GM12878 (cell line): ENCODE data around the gene RPLP2. TPM values are rescaled to one million over a fixed set of nuclear protein-coding genes. Genes with fewer than 3 reads are reported as not detected.

Experiments used
- ATAC-seq: fragments of 200-7000 bp; cut with Tn5 transposase; 3 replicates; pipeline ENCODE4 v1.9.1; 2020; ENCODE audit warnings: mild to moderate bottlenecking, moderate library complexity
- BruUV-seq: library from RNA; stranded (reverse); fragments of 400-500 nt; replicated peaks from 2 replicates; lab custom pipeline; 2021; lab: Mats Ljungman, UMichigan
- CTCF ChIA-PET: fragments of 300-600 bp; sonication (Branson Sonifier 250); formaldehyde crosslinking; extraction: SDS; loops from one replicate; lab custom pipeline; 2021; ENCODE audit warnings: inconsistent platforms; lab: Yijun Ruan, JAX
- POLR2A ChIA-PET: fragments of 350-600 bp; formaldehyde crosslinking; extraction: SDS; loops from one replicate; lab custom pipeline; 2021; ENCODE audit warnings: inconsistent platforms; lab: Charles Lee
- RAD21 ChIA-PET: fragments of 300-600 bp; sonication (Branson Sonifier 250); formaldehyde crosslinking; loops from one replicate; lab custom pipeline; 2023; ENCODE audit warnings: antibody characterized with exemption; ENCODE audit not compliant: unreplicated experiment; lab: Charles Lee
- SMC1A ChIA-PET: fragments of 300-600 bp; sonication (Branson Sonifier 250); formaldehyde crosslinking; loops from one replicate; lab custom pipeline; 2023; ENCODE audit not compliant: unreplicated experiment, uncharacterized antibody; lab: Charles Lee
- DNase-seq: peaks from one replicate; pipeline ENCODE4 v3.0.0-alpha.2; 2011; ENCODE audit warnings: low read depth, low spot score
- FAIRE-seq: peaks from 3 replicates; lab custom pipeline; 2011; peaks lifted over from hg19 to GRCh38; lab: Jason Lieb, UNC
- H2AFZ ChIP-seq: 2 replicates; pipeline ENCODE4 v1.6.0; 2011; ENCODE audit warnings: low read depth, low read length, control low read depth; ENCODE audit not compliant: control insufficient read depth
- H3K27ac ChIP-seq: 2 replicates; pipeline ENCODE4 v1.5.1; 2011; ENCODE audit warnings: control low read depth; ENCODE audit not compliant: control insufficient read depth, insufficient read depth
- H3K27me3 ChIP-seq, 2 experiments: replicated peaks in 1 of 2; 2 replicates each; pipeline versions ENCODE4 v1.6.0 to v1.6.1; 2011; ENCODE audit warnings: low read length in 1 of 2; ENCODE audit not compliant: control insufficient read depth in 2 of 2, insufficient read depth in 2 of 2
- H3K36me3 ChIP-seq, 2 experiments: 2 replicates each; pipeline ENCODE4 v1.5.1; 2011; ENCODE audit warnings: low read length in 1 of 2; ENCODE audit not compliant: control insufficient read depth in 2 of 2, insufficient read depth in 2 of 2
- H3K4me1 ChIP-seq: 2 replicates; pipeline ENCODE4 v1.6.1; 2011; ENCODE audit warnings: mild to moderate bottlenecking, low read length, moderate library complexity, mixed read lengths; ENCODE audit not compliant: control insufficient read depth, insufficient read depth
- H3K4me2 ChIP-seq: 2 replicates; pipeline ENCODE4 v1.6.0; 2011; ENCODE audit warnings: control low read depth; ENCODE audit not compliant: control insufficient read depth, insufficient read depth
- H3K4me3 ChIP-seq: fragments of 200-600 bp; sonication (generic); 2 replicates; pipeline ENCODE4 v1.5.1; 2016
- H3K79me2 ChIP-seq: 2 replicates; pipeline ENCODE4 v1.6.0; 2011; ENCODE audit warnings: low read length; ENCODE audit not compliant: control insufficient read depth, insufficient read depth
- H3K9ac ChIP-seq: 2 replicates; pipeline ENCODE4 v1.8.0; 2011; ENCODE audit warnings: low read length, control low read depth, mixed read lengths; ENCODE audit not compliant: control insufficient read depth, insufficient read depth
- H3K9me3 ChIP-seq: replicated peaks from 3 replicates; pipeline ENCODE4 v1.5.1; 2011; ENCODE audit warnings: mild to moderate bottlenecking, low read length; ENCODE audit not compliant: control insufficient read depth, insufficient read depth
- H4K20me1 ChIP-seq: 2 replicates; pipeline ENCODE4 v1.6.0; 2011; ENCODE audit not compliant: control insufficient read depth, insufficient read depth
- BHLHE40 ChIP-seq, 2 experiments: fragments of 450-650 bp in 1 of 2; IDR thresholded peaks; 2 replicates each; pipeline ENCODE4 v1.6.1; 2011 to 2017; ENCODE audit warnings: low read depth in 2 of 2, borderline replicate concordance in 1 of 2, improper control_type of control experiment in 1 of 2, low read length in 1 of 2, mild to moderate bottlenecking in 1 of 2
- CTCF ChIP-seq, 3 experiments: IDR thresholded peaks in 2 of 3; conservative IDR thresholded peaks in 1 of 3; 2 replicates each; pipeline ENCODE4 v1.5.1; 2011; ENCODE audit warnings: low read depth in 3 of 3, low read length in 3 of 3, mild to moderate bottlenecking in 3 of 3, control low read depth in 2 of 3, moderate library complexity in 2 of 3, inconsistent platforms in 1 of 3, mixed read lengths in 1 of 3; ENCODE audit not compliant: control insufficient read depth in 2 of 3, insufficient read depth in 1 of 3; ENCODE audit errors: extremely low read depth in 1 of 3
- POLR2AphosphoS5 ChIP-seq: IDR thresholded peaks from 2 replicates; pipeline ENCODE4 v1.6.1; 2011; ENCODE audit warnings: mild to moderate bottlenecking, low read length, inconsistent platforms
- TBL1XR1 ChIP-seq: IDR thresholded peaks from 2 replicates; pipeline ENCODE4 v1.6.1; 2012; ENCODE audit warnings: low read depth, low read length, improper control_type of control experiment
- ZZZ3 ChIP-seq: IDR thresholded peaks from 2 replicates; pipeline ENCODE4 v1.6.1; 2011; ENCODE audit warnings: low read depth; ENCODE audit not compliant: control insufficient read depth, insufficient read length
- WGBS: methylation state at CpG from one replicate; pipeline ENCODE4 v1.1.6; 2016; ENCODE audit warnings: low lambda C conversion rate; ENCODE audit not compliant: insufficient replicate concordance, insufficient coverage; ENCODE audit errors: missing lambda C conversion rate; 5-methylcytosine and 5-hydroxymethylcytosine counted together
- in situ Hi-C: fragments of 300-500 bp; cut with MboI; formaldehyde crosslinking; loops from 9 replicates; pipeline ENCODE4 v1.14.3; 2018; ENCODE audit warnings: mixed read lengths
- intact Hi-C: fragments of 100-400 bp; cut with micrococcal nuclease; formaldehyde crosslinking; loops from one replicate; pipeline ENCODE4 v1.14.2; 2022; ENCODE audit not compliant: unreplicated experiment
- polyA plus RNA-seq, 11 experiments: library from polyadenylated mRNA; depleted of rRNA in 4 of 11; unstranded in 6 of 11; stranded (reverse) in 5 of 11; fragments of >200 nt; fragmentation: Nextera tagmentation in 4 of 11; fragmentation: Illumina TruSeq in 1 of 11; extraction: Ambion mirVana in 4 of 11; extraction: Trizol in 1 of 11; gene quantifications; 1 replicate in 1 of 11; 2 replicates in 10 of 11; pipeline versions ENCODE4 v1.2.1 to v1.2.3, GENCODE V29; 2011 to 2016; ENCODE audit warnings: inconsistent platforms in 2 of 11, missing spikeins in 2 of 11, low read depth in 1 of 11
- total RNA-seq, 4 experiments: library from RNA; depleted of rRNA in 3 of 4; stranded (reverse); fragments of >200 nt in 3 of 4; fragmentation: Illumina TruSeq in 1 of 4; extraction: Trizol in 1 of 4; gene quantifications; 2 replicates each; pipeline versions ENCODE4 v1.2.1 to v1.2.3, GENCODE V29; 2013 to 2021

Gene RPLP2
- total and polyA plus RNA-seq, 10 of the 15 experiments (the other 5 are each of a cell fraction or from before 2014, with no cell fraction given) = 488 to 3,558 (median 1,481) TPM

GRCh38 chr11:825366-826226 is 15.8 kb downstream of the RPLP2 start:
- Histone ChIP-seq H3K79me2 (peaks cover 2% of the 10 kb centered on the region), H3K27ac (no peak overlapping the region), H3K4me3 (no peak overlapping the region), H4K20me1 (no peaks in the 10 kb centered on the region; the same call in 1 of the 2 replicates), H3K36me3 (no peaks in the 10 kb centered on the region; a peak in 2 of 4 replicates), H3K4me2 (no peak overlapping the region), H3K9ac (no peak overlapping the region), H3K27me3 (no peaks in the 10 kb centered on the region; a peak in 1 of 4 replicates), H3K9me3 (no peaks in the 10 kb centered on the region), H2AFZ (no peak overlapping the region), H3K4me1 (peaks cover 30% of the 10 kb centered on the region)
- BruUV-seq = no TSS peak
- ChIA-PET RAD21 (interaction anchor here (0.6 kb wide), 1 partner anchor 20 kb away, joined by 3 read pairs; no protein-coding TSS in a partner anchor), POLR2A (interaction anchor here (0.6 to 1.4 kb wide), 3 partner anchors 9 to 47 kb away, joined by 3 to 4 read pairs (median 3); no protein-coding TSS in a partner anchor), CTCF (no interaction called here), SMC1A (no interaction called here)
- in situ Hi-C loops = no loop called here
- TF ChIP-seq ZZZ3 (no peak), POLR2AphosphoS5 (peak; percentile 44; the same call in 1 of the 2 replicates), TBL1XR1 (no peak)
- 81% methylated on average over 12 of the region's 12 CpGs for WGBS
- no peak for ATAC-seq
- FAIRE-seq = no peak
- intact Hi-C loops = no loop called here
- DNase-seq = no peak

- SMC1A ChIA-PET = interaction anchor here (0.6 kb wide), 1 partner anchor 15 kb away, joined by 3 read pairs; no protein-coding TSS in a partner anchor
- TF ChIP-seq CTCF (IDR thresholded peaks at IDR 0.05 in 2 of 3, conservative IDR thresholded peaks at IDR 0.05 in 1 of 3; ENCODE audit: control insufficient read depth in 2 of 3, extremely low read depth in 1 of 3, insufficient read depth in 1 of 3, low read depth in 3 of 3, low read length in 3 of 3) (no peak), BHLHE40 (IDR thresholded peaks at IDR 0.05; ENCODE audit: borderline replicate concordance in 1 of 2, low read depth in 2 of 2, low read length in 1 of 2) (no peak)
- Histone ChIP-seq H3K9ac (no peak overlapping the region), H3K4me1 (peaks cover 33% of the 10 kb centered on the region), H3K27me3 (no peaks in the 10 kb centered on the region; a peak in 3 of 4 replicates), H3K36me3 (no peaks in the 10 kb centered on the region; a peak in 2 of 4 replicates), H3K4me3 (peak overlapping the region; percentile 93), H3K9me3 (no peaks in the 10 kb centered on the region), H2AFZ (no peak overlapping the region), H3K4me2 (peak overlapping the region; percentile 100), H3K27ac (no peak overlapping the region), H4K20me1 (no peaks in the 10 kb centered on the region), H3K79me2 (no peaks in the 10 kb centered on the region)
- in situ Hi-C loops = no loop called here
- peak; percentile 9 for ATAC-seq
- 25% methylated on average over 6 of the region's 9 CpGs for WGBS
- POLR2A ChIA-PET = interaction anchor here (0.7 kb wide), 1 partner anchor 17 kb away, joined by 3 read pairs; no protein-coding TSS in a partner anchor
- RAD21 ChIA-PET = no interaction called here
- DNase-seq = no peak
- BruUV-seq = no TSS peak
- CTCF ChIA-PET = no interaction called here
- intact Hi-C loops = no loop called here
- FAIRE-seq = no peak
Measured at GRCh38 chr11:826227-826621, 16.5 kb downstream of the RPLP2 start.
